ENCODE results near the gene GRWD1.

GRWD1 gene

DNA sequence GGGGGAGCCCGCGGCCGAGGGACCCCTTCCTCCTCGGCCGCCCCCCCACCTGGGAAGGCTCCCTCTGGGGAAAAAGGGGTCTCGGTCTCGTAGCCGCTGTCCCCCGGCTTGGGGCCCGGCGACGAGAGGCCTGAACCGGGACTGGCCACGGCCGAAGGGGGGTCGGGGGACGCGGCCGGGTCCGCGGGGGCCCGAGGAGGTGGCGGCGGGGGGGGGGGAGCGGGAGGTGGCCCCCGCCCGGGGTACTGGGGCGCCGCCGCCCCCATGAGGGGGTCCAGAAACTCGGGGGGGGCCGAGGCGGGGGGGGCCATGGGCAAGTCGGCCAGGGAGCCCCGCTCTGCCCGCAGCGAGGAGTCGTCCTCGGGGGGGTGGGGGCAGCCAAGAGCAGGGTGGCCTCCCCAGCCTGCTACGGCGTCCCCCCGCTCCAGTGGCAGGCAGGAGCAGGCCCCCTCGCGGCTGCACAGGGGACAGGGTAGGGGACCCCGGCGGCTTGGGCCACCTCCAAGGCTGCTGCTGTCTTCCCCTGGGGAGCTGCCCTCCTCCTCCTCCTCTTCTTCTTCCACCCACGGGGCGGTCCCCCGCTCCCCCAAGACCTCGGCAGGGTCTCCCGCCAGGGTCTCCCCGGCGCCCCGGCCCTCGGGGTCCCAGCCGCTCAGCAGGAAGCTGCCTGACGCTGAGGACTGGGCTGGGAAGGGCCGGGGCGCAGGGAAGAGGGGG, 53.0 kb downstream of the GRWD1 start:
- DNase-seq = peak in 1 of 2 experiments; percentile 29

DNA sequence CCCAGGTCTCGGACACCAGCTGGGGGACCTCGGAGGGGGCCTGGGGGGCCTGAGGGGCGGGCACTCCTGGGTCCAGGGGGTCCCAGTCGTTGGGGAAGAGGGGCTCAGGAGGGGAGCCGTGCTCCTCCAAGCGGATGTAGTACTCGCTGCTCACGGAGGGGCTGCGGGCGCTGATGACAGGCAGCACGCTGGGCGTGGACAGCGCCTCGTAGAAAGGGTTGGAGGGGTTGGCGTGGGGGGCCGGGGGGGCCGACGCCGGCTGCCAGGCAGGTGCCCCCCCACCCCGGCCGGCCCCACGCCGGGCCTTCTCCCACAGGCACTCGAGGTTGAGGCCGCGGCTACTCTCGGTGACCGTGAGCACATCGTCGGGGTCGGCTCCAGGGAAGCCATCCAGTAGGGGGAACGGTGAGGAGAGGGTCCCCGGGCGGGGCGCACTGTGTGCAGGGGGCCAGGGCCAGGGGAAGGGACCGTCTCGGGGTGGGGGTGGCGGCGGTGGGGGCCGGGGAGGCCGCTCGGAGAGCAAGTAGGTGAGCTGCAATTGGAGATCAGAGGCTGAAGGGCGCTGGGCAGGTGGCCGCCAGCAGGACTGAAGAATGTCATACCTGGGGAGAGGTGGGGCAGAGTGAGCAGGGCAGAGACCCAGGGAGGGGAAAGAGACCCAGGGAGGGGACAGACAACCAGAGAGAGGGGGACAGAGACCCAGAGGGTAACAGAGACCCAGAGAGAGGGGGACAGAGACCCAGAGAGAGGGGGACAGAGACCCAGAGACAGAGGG, 53.7 kb downstream of the GRWD1 start:
- no peak for DNase-seq

DNA sequence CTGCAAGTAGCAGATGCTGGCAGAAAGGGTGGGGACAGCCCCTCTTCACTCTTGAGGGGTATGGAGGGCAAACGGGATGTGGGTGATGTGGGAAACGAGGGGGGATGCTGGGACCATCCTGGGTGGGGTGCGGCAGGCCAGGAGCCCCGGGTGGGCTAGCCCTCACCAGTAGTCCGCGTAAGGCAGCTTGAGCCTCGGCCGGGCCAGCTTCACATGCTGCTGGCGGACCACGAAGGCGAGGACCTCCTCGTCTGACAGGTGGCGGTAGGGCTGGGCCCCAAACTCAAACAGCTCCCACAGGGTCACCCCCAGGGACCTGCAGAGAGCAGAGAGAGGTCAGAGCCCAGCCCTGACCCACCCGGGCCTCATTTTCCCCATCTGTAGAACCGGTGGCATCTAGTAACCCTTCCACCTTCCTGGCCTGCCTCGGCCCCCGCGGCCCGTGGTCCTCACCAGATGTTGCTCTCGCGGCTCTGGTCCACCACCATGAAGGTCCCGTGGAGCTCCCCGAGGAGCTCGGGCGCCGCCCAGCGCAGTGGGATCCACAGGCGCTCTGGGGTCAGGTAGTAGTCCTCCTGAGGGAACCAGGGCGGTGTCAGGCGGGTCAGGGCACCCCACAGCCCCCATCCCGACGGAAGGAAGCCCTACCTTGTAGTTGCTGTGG, 55.2 kb downstream of the GRWD1 start:
- DNase-seq = no peak

DNA sequence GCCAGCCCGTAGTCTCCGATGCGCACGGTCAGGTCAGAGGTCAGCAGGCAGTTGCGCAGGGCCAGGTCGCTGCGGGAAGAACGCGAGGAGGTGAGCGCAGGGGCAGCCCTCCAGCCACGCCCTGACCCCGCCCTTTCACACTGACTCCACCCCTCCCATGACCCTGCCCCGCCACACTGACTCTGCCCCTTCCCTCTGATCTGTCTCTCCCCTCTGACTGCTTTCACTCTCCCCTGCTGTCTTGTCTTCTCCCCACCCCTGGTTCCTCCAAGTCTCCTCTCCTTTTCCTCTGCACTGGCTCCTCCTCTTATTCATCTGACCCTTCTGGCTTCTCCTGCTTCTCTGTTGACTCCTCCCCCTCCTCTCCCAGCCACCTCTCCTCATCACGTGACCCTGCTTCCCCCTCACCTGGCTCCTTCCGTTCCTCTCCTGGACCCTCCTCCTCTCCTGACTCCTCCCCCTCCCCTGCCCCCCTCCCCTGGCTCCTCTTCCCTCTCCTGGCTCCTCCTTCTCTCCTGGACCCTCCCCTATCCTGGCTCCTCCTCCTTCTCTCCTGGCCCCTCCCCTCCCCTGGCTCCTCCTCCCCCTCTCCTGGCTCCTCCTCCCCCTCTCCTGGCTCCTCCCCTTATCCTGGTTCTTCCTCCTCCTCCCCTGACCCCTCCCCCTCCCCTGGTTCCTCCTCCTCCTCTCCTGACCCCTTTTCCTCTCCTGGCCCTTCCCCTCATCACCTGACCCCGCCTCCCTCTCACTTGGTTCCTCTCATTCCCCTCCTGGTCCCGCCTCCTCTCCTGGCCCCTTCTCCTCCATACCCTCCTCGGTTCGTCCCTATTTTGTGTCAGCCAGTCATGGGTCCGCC, 55.9 kb downstream of the GRWD1 start:
- no peak for DNase-seq

DNA sequence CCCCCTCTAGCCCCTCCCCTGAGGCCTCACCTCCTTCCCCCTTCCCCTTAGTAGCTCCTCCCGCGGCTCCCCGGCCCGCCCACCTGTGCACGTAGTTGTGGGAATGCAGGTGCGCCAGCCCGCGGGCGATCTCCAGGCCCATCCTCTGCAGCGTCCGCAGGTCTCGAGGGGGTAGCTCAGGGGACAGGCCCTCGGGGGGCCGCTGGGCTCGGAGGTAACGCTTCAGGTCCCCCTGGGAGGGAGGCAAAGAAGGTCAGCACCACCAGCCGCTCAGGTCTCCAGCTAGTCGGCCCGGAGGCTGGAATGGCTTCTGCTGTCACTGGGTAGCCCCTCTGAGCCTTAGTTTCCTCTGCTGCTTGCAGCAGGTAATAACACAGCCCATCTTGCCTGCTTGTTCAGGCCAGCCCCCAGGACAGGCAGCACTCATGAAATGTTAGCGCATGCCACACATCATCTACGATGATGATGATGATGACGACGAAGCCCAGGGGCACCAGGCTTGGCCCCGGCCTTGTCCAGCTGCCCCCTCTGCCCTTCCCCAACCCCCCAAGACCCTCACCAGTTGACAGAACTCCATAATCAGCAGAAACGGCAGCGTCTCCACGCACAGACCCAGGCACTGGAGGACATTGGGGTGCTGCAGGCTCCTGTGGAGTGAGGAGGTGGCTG, 56.7 kb downstream of the GRWD1 start:
- no peak for DNase-seq

DNA sequence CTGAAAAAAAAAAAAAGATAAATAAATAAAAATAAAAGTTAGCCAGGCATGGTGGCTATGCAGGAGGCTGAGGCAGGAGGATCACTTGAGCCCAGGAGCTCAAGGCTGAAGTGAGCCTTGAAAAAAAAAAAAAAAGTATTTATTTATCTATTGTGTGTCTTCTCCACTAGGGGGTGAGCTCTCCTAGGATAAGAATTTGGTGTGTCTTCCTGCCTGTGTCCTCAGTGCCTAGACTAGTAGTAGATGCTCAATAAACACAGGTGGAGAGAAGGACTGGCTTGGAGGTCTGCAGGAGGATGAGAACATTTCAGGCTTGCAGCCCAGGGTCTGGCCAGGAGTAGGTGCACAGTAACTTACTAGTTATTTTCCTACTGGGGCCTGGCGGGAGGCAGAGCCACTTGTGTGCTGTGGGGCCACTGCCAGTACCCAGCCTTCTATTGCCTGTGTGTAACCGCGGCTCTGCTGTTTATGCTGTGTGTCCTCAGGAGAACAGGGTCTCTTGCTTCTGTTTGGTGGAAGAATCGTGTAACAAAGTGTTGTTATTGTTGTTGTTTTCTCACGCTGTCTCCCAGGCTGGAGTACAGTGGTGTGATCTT, 60.5 kb downstream of the GRWD1 start:
- DNase-seq = peak in 1 of 2 experiments; percentile 50

Measured in NCI-H524 (cell line).